ENCODE data around the gene WDFY1.

DNA sequence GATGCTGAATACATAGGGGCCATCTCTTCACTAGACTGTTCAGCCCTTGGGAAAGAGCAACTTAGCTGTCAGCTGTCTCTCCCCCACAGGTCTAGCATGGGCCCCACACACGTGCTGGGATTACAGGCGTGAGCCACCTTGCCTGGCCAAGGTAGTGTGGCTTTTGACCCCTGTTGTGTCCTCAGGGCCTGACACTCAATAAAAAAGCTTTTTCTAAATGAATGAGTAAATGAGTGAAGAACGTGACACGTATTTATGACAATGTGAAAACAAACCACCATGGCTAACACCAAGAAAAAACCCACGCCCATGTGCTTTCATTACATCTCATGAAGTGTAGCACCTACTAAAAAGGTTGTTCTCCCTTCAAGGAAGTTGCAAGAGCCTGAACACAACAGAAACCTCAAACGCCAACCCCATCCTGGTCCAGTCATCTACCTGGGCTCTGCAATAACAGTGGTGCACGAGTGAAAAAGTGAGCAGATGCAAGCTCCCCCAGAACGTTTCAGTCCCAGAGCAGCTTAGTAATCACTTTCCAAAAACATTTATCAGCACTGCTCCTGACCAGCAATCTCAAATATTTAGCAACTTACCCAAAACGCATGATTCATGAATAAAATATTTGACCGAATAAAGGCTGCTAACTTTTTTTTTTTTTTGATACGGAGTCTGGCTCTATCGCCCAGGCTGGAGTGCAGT is 3.4 kb downstream of the WDFY1 start:
- TF ChIP-seq POLR2A (IDR thresholded peaks at IDR 0.05; ENCODE audit: low read depth, low read length) (no peak), MAX (IDR thresholded peaks at IDR 0.05; ENCODE audit: insufficient read depth, insufficient read length) (no peak), EZH2 (IDR thresholded peaks at IDR 0.05; ENCODE audit: borderline replicate concordance, low read depth, low read length, severe bottlenecking) (no peak), POLR2AphosphoS5 (IDR thresholded peaks at IDR 0.05; ENCODE audit: insufficient read depth, low read depth, low read length) (no peak), MYC (IDR thresholded peaks at IDR 0.05; ENCODE audit: low read depth, low read length) (no peak)
- TF ChIP-seq, protein P1, sequence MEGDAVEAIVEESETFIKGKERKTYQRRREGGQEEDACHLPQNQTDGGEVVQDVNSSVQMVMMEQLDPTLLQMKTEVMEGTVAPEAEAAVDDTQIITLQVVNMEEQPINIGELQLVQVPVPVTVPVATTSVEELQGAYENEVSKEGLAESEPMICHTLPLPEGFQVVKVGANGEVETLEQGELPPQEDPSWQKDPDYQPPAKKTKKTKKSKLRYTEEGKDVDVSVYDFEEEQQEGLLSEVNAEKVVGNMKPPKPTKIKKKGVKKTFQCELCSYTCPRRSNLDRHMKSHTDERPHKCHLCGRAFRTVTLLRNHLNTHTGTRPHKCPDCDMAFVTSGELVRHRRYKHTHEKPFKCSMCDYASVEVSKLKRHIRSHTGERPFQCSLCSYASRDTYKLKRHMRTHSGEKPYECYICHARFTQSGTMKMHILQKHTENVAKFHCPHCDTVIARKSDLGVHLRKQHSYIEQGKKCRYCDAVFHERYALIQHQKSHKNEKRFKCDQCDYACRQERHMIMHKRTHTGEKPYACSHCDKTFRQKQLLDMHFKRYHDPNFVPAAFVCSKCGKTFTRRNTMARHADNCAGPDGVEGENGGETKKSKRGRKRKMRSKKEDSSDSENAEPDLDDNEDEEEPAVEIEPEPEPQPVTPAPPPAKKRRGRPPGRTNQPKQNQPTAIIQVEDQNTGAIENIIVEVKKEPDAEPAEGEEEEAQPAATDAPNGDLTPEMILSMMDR (IDR thresholded peaks at IDR 0.05; ENCODE audit: extremely low read depth in 1 of 2, insufficient read depth in 1 of 2, low read depth in 1 of 2, low read length in 2 of 2) = no peak

All from endothelial cell of umbilical vein (primary cell).